ENCODE results near the gene HMOX2.

Gene HMOX2

DNA sequence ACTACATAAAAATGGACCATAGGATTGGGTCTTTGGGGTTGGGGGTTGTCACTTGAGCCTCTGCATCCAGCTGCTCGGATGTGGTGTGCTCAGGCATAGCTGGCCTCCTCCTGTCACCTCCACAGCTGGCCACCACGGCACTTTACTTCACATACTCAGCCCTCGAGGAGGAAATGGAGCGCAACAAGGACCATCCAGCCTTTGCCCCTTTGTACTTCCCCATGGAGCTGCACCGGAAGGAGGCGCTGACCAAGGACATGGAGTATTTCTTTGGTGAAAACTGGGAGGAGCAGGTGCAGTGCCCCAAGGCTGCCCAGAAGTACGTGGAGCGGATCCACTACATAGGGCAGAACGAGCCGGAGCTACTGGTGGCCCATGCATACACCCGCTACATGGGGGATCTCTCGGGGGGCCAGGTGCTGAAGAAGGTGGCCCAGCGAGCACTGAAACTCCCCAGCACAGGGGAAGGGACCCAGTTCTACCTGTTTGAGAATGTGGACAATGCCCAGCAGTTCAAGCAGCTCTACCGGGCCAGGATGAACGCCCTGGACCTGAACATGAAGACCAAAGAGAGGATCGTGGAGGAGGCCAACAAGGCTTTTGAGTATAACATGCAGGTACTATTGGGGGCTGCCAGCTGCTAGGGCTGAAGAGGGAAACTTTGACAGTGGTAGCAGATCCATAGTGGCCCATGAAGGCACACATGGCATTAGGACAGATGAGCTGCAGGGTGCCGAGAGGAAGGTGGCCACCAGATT is 31.6 kb downstream of the HMOX2 start:
- no peak for DNase-seq (ENCODE audit: low read depth)
- peaks cover 68% of the 10 kb centered on the region for H3K36me3 ChIP-seq (ENCODE audit: control insufficient read depth, insufficient read depth, low read length, severe bottlenecking)
- H3K4me3 ChIP-seq (ENCODE audit: low read length): no peak overlapping the region
- no peaks in the 10 kb centered on the region for H3K27me3 ChIP-seq (replicated peaks; ENCODE audit: control insufficient read depth, insufficient read depth, low read length)
- H3K9me3 ChIP-seq (ENCODE audit: control insufficient read depth, low read length): no peaks in the 10 kb centered on the region
- H3K9ac ChIP-seq (ENCODE audit: low read length): no peak overlapping the region
- peaks cover 9% of the 10 kb centered on the region for H3K4me1 ChIP-seq (ENCODE audit: control insufficient read depth, insufficient read depth, low read length)

DNA sequence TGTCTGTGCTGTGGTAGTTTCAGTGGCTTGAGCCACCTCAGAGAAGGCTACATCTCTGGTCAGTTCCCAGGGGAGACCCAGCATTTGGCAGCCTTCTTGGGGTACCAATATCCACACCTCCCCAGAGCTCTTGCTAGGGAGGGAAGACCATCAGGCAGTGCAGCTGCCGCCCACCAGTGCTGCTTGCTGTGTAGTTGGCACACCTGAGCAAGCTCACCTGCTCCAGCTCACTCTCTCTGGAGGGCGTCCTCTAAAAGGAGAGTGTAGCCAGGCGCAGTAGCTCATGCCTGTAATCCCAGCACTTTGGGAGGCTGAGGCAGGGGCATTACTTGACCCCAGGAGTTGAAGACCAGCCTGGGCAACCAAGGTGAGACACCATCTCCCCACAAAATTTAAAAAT is 32.6 kb downstream of the HMOX2 start:
- Histone ChIP-seq H3K9me3 (ENCODE audit: control insufficient read depth, low read length) (no peaks in the 10 kb centered on the region), H3K4me1 (ENCODE audit: control insufficient read depth, insufficient read depth, low read length) (peaks cover 8% of the 10 kb centered on the region), H3K36me3 (ENCODE audit: control insufficient read depth, insufficient read depth, low read length, severe bottlenecking) (peaks cover 76% of the 10 kb centered on the region), H3K9ac (ENCODE audit: low read length) (no peak overlapping the region), H3K4me3 (ENCODE audit: low read length) (no peak overlapping the region), H3K27me3 (replicated peaks; ENCODE audit: control insufficient read depth, insufficient read depth, low read length) (no peaks in the 10 kb centered on the region)
- no peak for DNase-seq (ENCODE audit: low read depth)

DNA sequence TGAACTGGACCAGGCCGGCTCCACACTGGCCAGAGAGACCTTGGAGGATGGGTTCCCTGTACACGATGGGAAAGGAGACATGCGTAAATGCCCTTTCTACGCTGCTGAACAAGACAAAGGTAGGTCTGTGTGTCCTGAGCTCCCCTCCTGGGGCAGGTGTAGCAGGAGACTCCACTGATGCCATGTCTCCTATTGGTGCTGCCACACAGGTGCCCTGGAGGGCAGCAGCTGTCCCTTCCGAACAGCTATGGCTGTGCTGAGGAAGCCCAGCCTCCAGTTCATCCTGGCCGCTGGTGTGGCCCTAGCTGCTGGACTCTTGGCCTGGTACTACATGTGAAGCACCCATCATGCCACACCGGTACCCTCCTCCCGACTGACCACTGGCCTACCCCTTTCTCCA is 33.2 kb downstream of the HMOX2 start:
- Histone ChIP-seq H3K9me3 (ENCODE audit: control insufficient read depth, low read length) (no peaks in the 10 kb centered on the region), H3K9ac (ENCODE audit: low read length) (no peak overlapping the region), H3K36me3 (ENCODE audit: control insufficient read depth, insufficient read depth, low read length, severe bottlenecking) (peaks cover 77% of the 10 kb centered on the region)

DNA sequence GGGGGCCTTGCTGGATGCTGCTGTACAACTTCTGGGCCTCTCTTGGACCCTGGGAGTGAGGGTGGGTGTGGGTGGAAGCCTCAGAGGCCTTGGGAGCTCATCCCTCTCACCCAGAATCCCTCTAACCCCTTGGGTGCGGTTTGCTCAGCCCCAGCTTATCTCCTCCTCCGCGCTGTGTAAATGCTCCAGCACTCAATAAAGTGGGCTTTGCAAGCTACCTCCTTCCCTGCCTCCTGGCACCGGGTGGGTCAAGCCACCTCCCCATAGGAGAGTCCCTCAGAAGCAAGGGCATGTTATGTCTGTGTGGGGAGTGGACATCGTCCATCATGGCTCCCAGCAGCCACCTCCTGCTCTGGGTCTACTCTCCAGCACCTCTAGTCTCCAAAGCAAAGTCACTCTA is 33.9 kb downstream of the HMOX2 start:
- no peak for DNase-seq (ENCODE audit: low read depth)
- Histone ChIP-seq H3K4me3 (ENCODE audit: low read length) (no peak overlapping the region), H3K27me3 (replicated peaks; ENCODE audit: control insufficient read depth, insufficient read depth, low read length) (no peaks in the 10 kb centered on the region), H3K4me1 (ENCODE audit: control insufficient read depth, insufficient read depth, low read length) (peaks cover 5% of the 10 kb centered on the region), H3K9me3 (ENCODE audit: control insufficient read depth, low read length) (no peaks in the 10 kb centered on the region), H3K9ac (ENCODE audit: low read length) (no peak overlapping the region), H3K36me3 (ENCODE audit: control insufficient read depth, insufficient read depth, low read length, severe bottlenecking) (peaks cover 77% of the 10 kb centered on the region)

More for the DNA sequence above, 33.2 kb downstream of the HMOX2 start:
- H3K4me1 ChIP-seq (ENCODE audit: control insufficient read depth, insufficient read depth, low read length): peaks cover 5% of the 10 kb centered on the region
- no peak overlapping the region for H3K4me3 ChIP-seq (ENCODE audit: low read length)
- no peak for DNase-seq (ENCODE audit: low read depth)
- H3K27me3 ChIP-seq (replicated peaks; ENCODE audit: control insufficient read depth, insufficient read depth, low read length): no peaks in the 10 kb centered on the region

DNA sequence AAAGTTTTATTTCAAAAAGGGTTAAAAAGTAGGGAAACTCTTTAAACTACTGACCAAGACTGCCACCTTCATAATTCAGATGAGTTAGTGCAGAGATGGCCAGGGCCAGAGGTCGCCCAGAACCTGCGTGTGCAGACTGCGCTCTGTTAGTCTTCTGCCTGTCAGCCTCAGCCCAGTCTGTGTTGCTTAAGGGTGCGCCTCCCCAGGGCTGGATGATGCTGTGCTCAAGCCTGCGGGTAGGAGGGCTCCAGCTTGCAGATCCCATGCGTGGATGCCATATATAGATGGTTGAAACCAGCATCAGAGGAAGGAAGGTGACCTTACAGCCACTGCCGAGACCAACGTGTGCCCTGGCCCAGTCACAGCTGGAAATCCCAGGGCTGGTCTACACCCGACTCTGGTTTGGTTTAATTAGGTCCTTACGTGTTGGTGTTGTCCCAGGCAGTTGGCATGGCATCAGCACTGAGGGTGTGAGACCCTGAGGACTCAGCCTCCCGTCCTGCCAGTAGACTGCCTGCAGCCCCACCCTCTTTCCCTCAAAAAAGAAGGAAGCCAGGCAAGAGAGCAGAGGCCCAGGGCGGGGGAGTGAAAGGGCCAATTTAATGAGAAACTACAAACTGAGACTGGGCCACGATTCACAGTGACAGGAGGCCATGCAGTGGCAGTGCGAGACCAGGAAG is 34.7 kb downstream of the HMOX2 start:
- H3K36me3 ChIP-seq (ENCODE audit: control insufficient read depth, insufficient read depth, low read length, severe bottlenecking): peaks cover 70% of the 10 kb centered on the region
- no peak overlapping the region for H3K4me3 ChIP-seq (ENCODE audit: low read length)
- H3K4me1 ChIP-seq (ENCODE audit: control insufficient read depth, insufficient read depth, low read length): peaks cover 8% of the 10 kb centered on the region
- DNase-seq (ENCODE audit: low read depth): no peak
- H3K27me3 ChIP-seq (replicated peaks; ENCODE audit: control insufficient read depth, insufficient read depth, low read length): no peaks in the 10 kb centered on the region
- H3K9ac ChIP-seq (ENCODE audit: low read length): no peak overlapping the region
- no peaks in the 10 kb centered on the region for H3K9me3 ChIP-seq (ENCODE audit: control insufficient read depth, low read length)

DNA sequence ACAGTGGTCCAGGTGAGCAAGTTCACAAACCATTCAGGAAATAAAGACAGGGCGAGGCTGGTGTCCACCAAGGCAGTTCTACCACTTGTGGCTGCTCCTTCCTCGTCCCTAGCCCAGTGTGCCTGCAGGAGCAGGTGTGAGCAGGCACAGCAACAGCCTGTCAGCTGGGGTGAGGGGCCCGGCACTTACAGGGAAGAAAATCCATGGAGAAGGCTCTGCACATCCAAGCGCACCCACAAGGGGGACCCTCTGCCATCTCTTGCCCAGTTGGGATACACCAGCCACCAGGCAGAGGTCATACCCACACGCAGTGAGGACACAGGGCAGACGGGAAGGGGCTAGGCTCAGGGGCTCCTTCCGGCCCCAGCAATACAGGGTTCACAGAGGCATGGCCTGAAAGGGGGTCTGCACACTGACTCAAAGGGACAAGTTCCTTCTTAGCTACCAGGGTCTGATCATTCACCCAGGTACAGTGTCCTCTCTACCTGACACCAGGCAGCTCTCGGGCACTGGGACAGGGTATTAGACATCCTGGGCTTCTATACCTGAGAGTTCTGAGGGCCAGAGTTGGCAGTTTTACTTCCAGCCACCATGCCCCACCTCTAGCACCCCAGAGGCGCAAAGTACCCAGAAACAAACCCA is 35.4 kb downstream of the HMOX2 start:
- Histone ChIP-seq H3K36me3 (ENCODE audit: control insufficient read depth, insufficient read depth, low read length, severe bottlenecking) (peaks cover 68% of the 10 kb centered on the region), H3K27me3 (replicated peaks; ENCODE audit: control insufficient read depth, insufficient read depth, low read length) (no peaks in the 10 kb centered on the region), H3K9me3 (ENCODE audit: control insufficient read depth, low read length) (no peaks in the 10 kb centered on the region), H3K9ac (ENCODE audit: low read length) (no peak overlapping the region), H3K4me1 (ENCODE audit: control insufficient read depth, insufficient read depth, low read length) (peaks cover 8% of the 10 kb centered on the region), H3K4me3 (ENCODE audit: low read length) (no peak overlapping the region)
- peak; percentile 53 for DNase-seq (ENCODE audit: low read depth)

DNA sequence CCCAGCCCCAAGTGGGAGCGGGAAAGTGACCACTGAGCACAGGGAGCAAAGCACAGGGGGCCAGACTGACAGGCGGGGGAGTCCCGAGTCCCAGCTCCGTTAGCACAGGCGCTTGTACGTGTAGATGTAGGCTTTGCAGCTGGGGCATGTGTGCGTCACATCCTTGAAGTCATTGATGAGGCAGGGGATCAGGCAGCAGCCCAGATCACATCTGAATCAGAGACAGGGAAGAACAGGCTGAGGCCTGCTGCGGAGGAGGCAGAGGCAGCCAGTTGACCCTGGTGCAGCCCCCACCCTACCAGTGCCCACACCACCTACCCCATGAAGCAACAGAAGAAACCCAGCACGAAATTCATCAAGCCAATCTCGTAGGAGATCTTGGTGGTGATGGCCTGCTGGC is 36.3 kb downstream of the HMOX2 start:
- no peak overlapping the region for H3K4me3 ChIP-seq (ENCODE audit: low read length)
- no peaks in the 10 kb centered on the region for H3K27me3 ChIP-seq (replicated peaks; ENCODE audit: control insufficient read depth, insufficient read depth, low read length)
- H3K9ac ChIP-seq (ENCODE audit: low read length): no peak overlapping the region
- H3K36me3 ChIP-seq (ENCODE audit: control insufficient read depth, insufficient read depth, low read length, severe bottlenecking): peaks cover 60% of the 10 kb centered on the region
- no peak for DNase-seq (ENCODE audit: low read depth)
- no peaks in the 10 kb centered on the region for H3K9me3 ChIP-seq (ENCODE audit: control insufficient read depth, low read length)
- H3K4me1 ChIP-seq (ENCODE audit: control insufficient read depth, insufficient read depth, low read length): peaks cover 11% of the 10 kb centered on the region

DNA sequence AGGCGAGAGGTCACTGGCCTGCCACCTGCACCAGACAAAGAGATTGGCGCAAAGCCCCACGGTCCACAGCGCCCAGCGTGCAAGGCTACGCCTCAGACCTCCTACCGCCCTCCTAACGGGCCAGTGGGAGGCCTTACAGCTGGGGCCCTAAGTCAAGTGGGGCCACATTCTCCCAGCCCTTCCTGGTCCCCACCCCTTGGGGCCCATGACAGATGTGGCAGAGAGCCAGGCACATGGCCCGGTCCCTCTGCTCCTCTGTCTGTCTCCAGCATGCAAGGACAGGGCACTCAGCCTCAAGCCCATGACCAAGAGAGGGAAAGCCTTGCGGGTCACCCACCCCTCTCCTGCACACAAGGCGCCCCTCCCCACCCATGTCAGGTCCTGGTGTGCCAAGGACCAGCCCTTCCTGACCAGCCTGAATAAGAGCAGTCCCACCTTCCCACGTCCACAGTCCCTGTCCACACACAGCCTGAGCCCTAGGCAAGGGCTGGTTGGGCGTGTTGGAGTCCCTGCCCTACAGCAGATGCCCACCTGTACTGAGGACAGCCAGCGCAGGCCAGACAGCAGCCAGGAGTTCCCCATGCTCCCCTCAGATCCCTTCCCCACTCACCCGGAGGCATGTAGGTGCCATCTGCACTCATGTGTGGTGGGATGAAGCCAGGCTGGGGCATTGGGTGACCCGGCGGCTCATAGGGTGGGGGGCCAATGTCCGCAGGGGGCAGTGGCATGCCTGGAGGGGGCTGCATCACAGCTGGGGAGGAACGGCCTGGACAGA is 37.1 kb downstream of the HMOX2 start:
- Histone ChIP-seq H3K4me1 (ENCODE audit: control insufficient read depth, insufficient read depth, low read length) (peaks cover 11% of the 10 kb centered on the region), H3K27me3 (replicated peaks; ENCODE audit: control insufficient read depth, insufficient read depth, low read length) (no peaks in the 10 kb centered on the region), H3K4me3 (ENCODE audit: low read length) (no peak overlapping the region), H3K36me3 (ENCODE audit: control insufficient read depth, insufficient read depth, low read length, severe bottlenecking) (peaks cover 52% of the 10 kb centered on the region), H3K9ac (ENCODE audit: low read length) (no peak overlapping the region), H3K9me3 (ENCODE audit: control insufficient read depth, low read length) (no peaks in the 10 kb centered on the region)
- DNase-seq (ENCODE audit: low read depth): no peak

DNA sequence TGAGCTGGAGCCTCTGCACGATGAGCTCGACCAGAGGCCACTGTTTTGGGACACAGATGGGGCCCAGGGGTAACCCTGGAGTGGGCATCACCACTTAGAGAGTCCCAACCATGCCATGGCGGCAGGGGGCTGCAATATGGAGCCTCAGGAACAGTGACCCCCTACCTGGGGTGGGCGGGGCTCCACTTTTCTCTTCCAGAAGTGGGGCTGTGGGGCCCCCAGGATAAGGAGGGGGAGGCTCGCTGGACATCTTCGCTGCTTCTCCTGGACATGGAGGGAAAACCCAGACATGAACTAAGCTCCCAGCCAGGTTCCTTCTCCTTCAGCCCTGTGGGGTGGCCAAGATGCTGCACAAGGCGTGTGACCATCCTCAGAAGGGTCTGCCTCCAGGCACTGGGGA is 37.7 kb downstream of the HMOX2 start:
- peaks cover 46% of the 10 kb centered on the region for H3K36me3 ChIP-seq (ENCODE audit: control insufficient read depth, insufficient read depth, low read length, severe bottlenecking)

DNA sequence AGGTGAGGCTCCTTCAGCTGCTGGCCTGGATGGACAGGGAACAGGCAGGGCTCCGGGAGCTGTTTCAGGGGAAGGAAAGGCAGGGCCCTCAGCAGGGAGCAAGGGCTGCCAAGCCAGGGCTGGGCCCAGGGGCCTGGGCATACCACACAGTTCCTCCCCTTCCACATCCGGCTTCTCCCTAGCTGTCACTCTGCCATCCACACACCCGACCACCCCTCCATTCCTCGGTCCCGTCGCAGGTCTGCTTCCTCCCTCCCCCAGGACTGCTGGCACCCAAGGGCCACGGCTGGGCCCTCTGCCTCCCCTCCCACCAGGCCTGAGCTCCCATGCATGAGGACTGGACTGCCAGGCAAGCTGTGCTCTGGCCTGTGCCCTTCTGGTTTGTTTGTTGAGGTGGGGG is 38.4 kb downstream of the HMOX2 start:
- no peaks in the 10 kb centered on the region for H3K9me3 ChIP-seq (ENCODE audit: control insufficient read depth, low read length)
- no peaks in the 10 kb centered on the region for H3K27me3 ChIP-seq (replicated peaks; ENCODE audit: control insufficient read depth, insufficient read depth, low read length)
- no peak overlapping the region for H3K9ac ChIP-seq (ENCODE audit: low read length)
- peaks cover 11% of the 10 kb centered on the region for H3K4me1 ChIP-seq (ENCODE audit: control insufficient read depth, insufficient read depth, low read length)
- no peak for DNase-seq (ENCODE audit: low read depth)
- peaks cover 38% of the 10 kb centered on the region for H3K36me3 ChIP-seq (ENCODE audit: control insufficient read depth, insufficient read depth, low read length, severe bottlenecking)
- H3K4me3 ChIP-seq (ENCODE audit: low read length): no peak overlapping the region

More for the DNA sequence above, 37.7 kb downstream of the HMOX2 start:
- no peak for DNase-seq (ENCODE audit: low read depth)
- Histone ChIP-seq H3K9ac (ENCODE audit: low read length) (no peak overlapping the region), H3K4me1 (ENCODE audit: control insufficient read depth, insufficient read depth, low read length) (peaks cover 11% of the 10 kb centered on the region), H3K27me3 (replicated peaks; ENCODE audit: control insufficient read depth, insufficient read depth, low read length) (no peaks in the 10 kb centered on the region), H3K4me3 (ENCODE audit: low read length) (no peak overlapping the region), H3K9me3 (ENCODE audit: control insufficient read depth, low read length) (no peaks in the 10 kb centered on the region)

Measured in adipocyte (in vitro differentiated cells).